SW480 (cell line): ENCODE data around the gene RAPGEF2.
"Not testable (repeated sequence)": the region's sequence is repeated elsewhere in the genome, so short reads cannot be mapped to it uniquely, and the experiment has no call there.

Source experiments
- DNase-seq: peaks from one replicate; pipeline ENCODE4 v3.0.0-alpha.2; 2016; ENCODE audit warnings: low spot score

RAPGEF2 gene

GRCh38 chr4:159239629-159240028 lies 136.8 kb downstream of the RAPGEF2 start:
- DNase-seq, result no peak

GRCh38 chr4:159240046-159240445 lies 137.2 kb downstream of the RAPGEF2 start:
- no peak for DNase-seq

- DNase-seq, result no peak
These were observed 137.8 kb downstream of the RAPGEF2 start for GRCh38 chr4:159240687-159241086.

- DNase-seq, result no peak
These were observed 139.5 kb downstream of the RAPGEF2 start for GRCh38 chr4:159242427-159242826.

GRCh38 chr4:159248384-159249178 lies 145.7 kb downstream of the RAPGEF2 start:
- no peak for DNase-seq

- no peak for DNase-seq
These were observed 148.0 kb downstream of the RAPGEF2 start for GRCh38 chr4:159250751-159251325.

GRCh38 chr4:159251580-159251979 lies 148.7 kb downstream of the RAPGEF2 start:
- DNase-seq, result not testable (repeated sequence)

- no peak for DNase-seq
These were observed 149.6 kb downstream of the RAPGEF2 start for GRCh38 chr4:159252491-159252890.

GRCh38 chr4:159256037-159256436 lies 153.2 kb downstream of the RAPGEF2 start:
- DNase-seq, result no peak

GRCh38 chr4:159258889-159259560 lies 156.1 kb downstream of the RAPGEF2 start:
- DNase-seq, result no peak

- no peak for DNase-seq
These were observed 161.2 kb downstream of the RAPGEF2 start for GRCh38 chr4:159264057-159264456.

GRCh38 chr4:159266981-159267868 lies 164.3 kb downstream of the RAPGEF2 start:
- DNase-seq, result no peak

- DNase-seq, result no peak
These were observed 165.0 kb downstream of the RAPGEF2 start for GRCh38 chr4:159267869-159268285.

GRCh38 chr4:159268607-159269006 lies 165.7 kb downstream of the RAPGEF2 start:
- no peak for DNase-seq

- DNase-seq, result no peak
These were observed 166.2 kb downstream of the RAPGEF2 start for GRCh38 chr4:159269116-159269515.

GRCh38 chr4:159269956-159270355 lies 167.1 kb downstream of the RAPGEF2 start:
- DNase-seq, result no peak

- DNase-seq, result no peak
These were observed 169.0 kb downstream of the RAPGEF2 start for GRCh38 chr4:159271856-159272255.

GRCh38 chr4:159272273-159273140 lies 169.6 kb downstream of the RAPGEF2 start:
- DNase-seq, result no peak

- DNase-seq, result no peak
These were observed 170.2 kb downstream of the RAPGEF2 start for GRCh38 chr4:159273141-159273438.

GRCh38 chr4:159273841-159274240 lies 171.0 kb downstream of the RAPGEF2 start:
- DNase-seq, result no peak

GRCh38 chr4:159278399-159278798 lies 175.5 kb downstream of the RAPGEF2 start:
- no peak for DNase-seq
